ENCODE data around the gene DCDC2C.

DCDC2C gene

GRCh38 chr2:3725458-3726250, 22.3 kb downstream of the DCDC2C start:
- no peaks in the 10 kb centered on the region for H3K79me1 ChIP-seq (replicated peaks; ENCODE audit: low read length, poor library complexity, severe bottlenecking)
- H3K4me3 ChIP-seq (ENCODE audit: insufficient read depth in 1 of 2, low read depth in 1 of 2, low read length in 2 of 2): no peak overlapping the region
- no peak overlapping the region for H2BK12ac ChIP-seq (ENCODE audit: low read length in 2 of 2)
- no peak overlapping the region for H3K27ac ChIP-seq (ENCODE audit: low read length, poor library complexity, severe bottlenecking)
- H3K4ac ChIP-seq (ENCODE audit: low read depth in 1 of 2, low read length in 2 of 2): no peak overlapping the region
- no peak overlapping the region for H2BK120ac ChIP-seq (ENCODE audit: low read depth, low read length)
- H3K14ac ChIP-seq (ENCODE audit: low read length in 2 of 2): no peak overlapping the region
- DNase-seq: no peak
- H3K4me1 ChIP-seq (ENCODE audit: control insufficient read depth, insufficient read depth, low read depth, low read length): no peaks in the 10 kb centered on the region
- no peak overlapping the region for H3K18ac ChIP-seq (ENCODE audit: low read depth in 1 of 2, low read length in 2 of 2)
- H3K9me3 ChIP-seq (ENCODE audit: control insufficient read depth, low read length): no peaks in the 10 kb centered on the region
- H2AFZ ChIP-seq (ENCODE audit: low read depth, low read length): no peak overlapping the region
- no peak overlapping the region for H2AK5ac ChIP-seq (ENCODE audit: low read length, severe bottlenecking)
- no peak overlapping the region for H4K8ac ChIP-seq (ENCODE audit: low read length)
- H3K23ac ChIP-seq (ENCODE audit: low read length in 2 of 2): no peak overlapping the region
- peaks cover 0 to 24% of the 10 kb centered on the region in 2 experiments for H3K27me3 ChIP-seq (ENCODE audit: control insufficient read depth in 1 of 2, insufficient read depth in 1 of 2, low read length in 2 of 2)
- 77% methylated on average over 20 of the region's 23 CpGs for WGBS
- H2BK15ac ChIP-seq (ENCODE audit: low read depth, poor library complexity, severe bottlenecking): no peak overlapping the region
- H2BK5ac ChIP-seq (ENCODE audit: low read depth, low read length, poor library complexity, severe bottlenecking): no peak overlapping the region
- no peak overlapping the region for H3K9ac ChIP-seq (ENCODE audit: low read length)
- H3K36me3 ChIP-seq (ENCODE audit: control insufficient read depth in 1 of 2, insufficient read depth in 2 of 2, low read depth in 1 of 2, low read length in 2 of 2): no peaks in the 10 kb centered on the region
- H3K4me2 ChIP-seq (ENCODE audit: low read length, poor library complexity, severe bottlenecking): no peak overlapping the region
- no peak overlapping the region for H4K91ac ChIP-seq (ENCODE audit: low read length)

GRCh38 chr2:3726511-3726910, 23.1 kb downstream of the DCDC2C start:
- Histone ChIP-seq H2BK12ac (ENCODE audit: low read length in 2 of 2) (no peak overlapping the region), H4K8ac (ENCODE audit: low read length) (no peak overlapping the region), H3K9ac (ENCODE audit: low read length) (no peak overlapping the region), H2AFZ (ENCODE audit: low read depth, low read length) (no peak overlapping the region), H3K4me2 (ENCODE audit: low read length, poor library complexity, severe bottlenecking) (no peak overlapping the region), H3K36me3 (ENCODE audit: control insufficient read depth in 1 of 2, insufficient read depth in 2 of 2, low read depth in 1 of 2, low read length in 2 of 2) (no peaks in the 10 kb centered on the region), H2BK120ac (ENCODE audit: low read depth, low read length) (no peak overlapping the region), H2BK15ac (ENCODE audit: low read depth, poor library complexity, severe bottlenecking) (no peak overlapping the region), H3K14ac (ENCODE audit: low read length in 2 of 2) (no peak overlapping the region), H3K9me3 (ENCODE audit: control insufficient read depth, low read length) (no peaks in the 10 kb centered on the region), H2BK5ac (ENCODE audit: low read depth, low read length, poor library complexity, severe bottlenecking) (no peak overlapping the region), H3K23ac (ENCODE audit: low read length in 2 of 2) (no peak overlapping the region), H3K27me3 (ENCODE audit: control insufficient read depth in 1 of 2, insufficient read depth in 1 of 2, low read length in 2 of 2) (peaks cover 0 to 30% of the 10 kb centered on the region in 2 experiments), H3K79me1 (replicated peaks; ENCODE audit: low read length, poor library complexity, severe bottlenecking) (no peaks in the 10 kb centered on the region), H3K4ac (ENCODE audit: low read depth in 1 of 2, low read length in 2 of 2) (no peak overlapping the region), H3K18ac (ENCODE audit: low read depth in 1 of 2, low read length in 2 of 2) (no peak overlapping the region), H3K27ac (ENCODE audit: low read length, poor library complexity, severe bottlenecking) (no peak overlapping the region), H3K4me1 (ENCODE audit: control insufficient read depth, insufficient read depth, low read depth, low read length) (no peaks in the 10 kb centered on the region), H2AK5ac (ENCODE audit: low read length, severe bottlenecking) (no peak overlapping the region), H4K91ac (ENCODE audit: low read length) (no peak overlapping the region), H3K4me3 (ENCODE audit: insufficient read depth in 1 of 2, low read depth in 1 of 2, low read length in 2 of 2) (no peak overlapping the region)
- 91% methylated on average over 9 of the region's 10 CpGs for WGBS
- no peak for DNase-seq

GRCh38 chr2:3727397-3728045, 24.1 kb downstream of the DCDC2C start:
- Histone ChIP-seq H3K4me3 (ENCODE audit: insufficient read depth in 1 of 2, low read depth in 1 of 2, low read length in 2 of 2) (peak overlapping the region in 1 of 2 experiments; percentile 9), H3K79me1 (replicated peaks; ENCODE audit: low read length, poor library complexity, severe bottlenecking) (no peaks in the 10 kb centered on the region), H3K18ac (ENCODE audit: low read depth in 1 of 2, low read length in 2 of 2) (no peak overlapping the region), H2AFZ (ENCODE audit: low read depth, low read length) (no peak overlapping the region), H3K27ac (ENCODE audit: low read length, poor library complexity, severe bottlenecking) (no peak overlapping the region), H3K14ac (ENCODE audit: low read length in 2 of 2) (no peak overlapping the region), H3K36me3 (ENCODE audit: control insufficient read depth in 1 of 2, insufficient read depth in 2 of 2, low read depth in 1 of 2, low read length in 2 of 2) (no peaks in the 10 kb centered on the region), H2BK120ac (ENCODE audit: low read depth, low read length) (no peak overlapping the region), H3K4ac (ENCODE audit: low read depth in 1 of 2, low read length in 2 of 2) (no peak overlapping the region), H2BK15ac (ENCODE audit: low read depth, poor library complexity, severe bottlenecking) (no peak overlapping the region), H2BK12ac (ENCODE audit: low read length in 2 of 2) (no peak overlapping the region), H3K23ac (ENCODE audit: low read length in 2 of 2) (no peak overlapping the region), H3K4me2 (ENCODE audit: low read length, poor library complexity, severe bottlenecking) (no peak overlapping the region), H3K9ac (ENCODE audit: low read length) (no peak overlapping the region), H3K4me1 (ENCODE audit: control insufficient read depth, insufficient read depth, low read depth, low read length) (no peaks in the 10 kb centered on the region), H3K9me3 (ENCODE audit: control insufficient read depth, low read length) (no peaks in the 10 kb centered on the region), H4K91ac (ENCODE audit: low read length) (no peak overlapping the region), H2AK5ac (ENCODE audit: low read length, severe bottlenecking) (no peak overlapping the region), H3K27me3 (ENCODE audit: control insufficient read depth in 1 of 2, insufficient read depth in 1 of 2, low read length in 2 of 2) (peaks cover 0 to 30% of the 10 kb centered on the region in 2 experiments), H2BK5ac (ENCODE audit: low read depth, low read length, poor library complexity, severe bottlenecking) (no peak overlapping the region), H4K8ac (ENCODE audit: low read length) (no peak overlapping the region)
- WGBS: 62% methylated on average over 12 of the region's 12 CpGs
- no peak for DNase-seq

Measured in mesenchymal stem cell (in vitro differentiated cells and primary cell).